ENCODE data around the gene RAB24.
"Not testable (repeated sequence)": the region's sequence is repeated elsewhere in the genome, so short reads cannot be mapped to it uniquely, and the experiment has no call there.

Gene RAB24

GRCh38 chr5:177303121-177303924 lies at the start of gene RAB24, which contains the start of gene PRELID1:
Gene RAB24, minus strand, starts transcription at chr5:177303719. Its CDS starts 431 bp downstream, at chr5:177303288.
Gene PRELID1, plus strand, starts transcription at chr5:177303799. Its CDS starts 187 bp downstream, at chr5:177303986.
- DNase-seq (ENCODE audit: low read depth in 2 of 2): peak; percentile 70 to 75

DNA sequence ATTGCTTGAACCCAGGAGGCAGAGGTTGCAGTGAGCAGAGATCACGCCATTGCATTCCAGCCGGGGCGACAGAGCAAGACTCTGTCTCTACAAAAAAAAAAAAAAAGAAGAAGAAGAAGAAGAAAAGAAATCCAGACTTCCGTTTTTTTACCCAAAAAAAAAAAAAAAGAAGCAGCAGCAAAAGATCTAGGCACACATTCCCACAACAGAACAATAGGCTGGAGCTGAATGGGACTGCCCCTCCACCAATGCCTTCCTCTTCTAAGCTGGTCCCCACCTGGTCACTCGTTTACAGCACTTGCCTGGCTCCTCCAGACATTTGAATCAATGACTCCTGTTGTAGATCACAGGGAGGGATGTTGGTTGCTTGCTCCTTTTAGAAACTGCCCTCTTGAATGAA lies 49.6 kb upstream of the RAB24 start:
- no peak for DNase-seq (ENCODE audit: low read depth in 2 of 2)

GRCh38 chr5:177351392-177352329 lies 48.1 kb upstream of the RAB24 start, which contains the start of gene LMAN2:
Gene LMAN2, minus strand, starts transcription at chr5:177351668. Its CDS starts 21 bp downstream, at chr5:177351647.
- DNase-seq (ENCODE audit: low read depth in 2 of 2): peak; percentile 80 to 81

DNA sequence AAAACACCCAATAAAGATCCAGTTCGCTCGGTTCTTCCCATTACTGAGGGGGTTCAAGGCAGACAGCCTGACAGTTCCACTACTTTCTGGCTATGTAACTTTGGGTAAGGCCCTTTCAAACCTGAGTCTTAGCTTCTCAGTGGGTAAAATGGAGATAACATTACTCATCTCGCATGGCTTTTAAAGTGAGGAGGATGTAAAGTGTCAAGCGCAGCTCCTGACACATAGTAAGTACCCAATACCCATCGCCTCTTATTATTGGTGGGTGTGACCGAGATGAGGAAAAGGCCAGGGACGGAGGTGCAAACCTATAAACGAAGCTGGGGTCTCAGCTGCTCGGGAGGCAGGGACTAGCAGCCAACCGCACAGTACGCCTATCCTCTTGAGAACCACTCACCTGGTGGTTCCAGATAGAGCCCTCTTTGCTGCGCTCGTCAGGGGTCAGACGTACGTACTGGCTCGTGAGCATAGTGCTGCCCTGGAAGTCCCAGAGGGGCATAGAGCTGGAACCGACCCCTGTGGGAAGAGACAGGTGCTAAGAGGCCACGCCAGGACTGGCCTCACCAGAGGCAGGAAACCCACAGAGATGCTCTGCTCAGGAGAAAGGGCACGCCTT lies 47.4 kb upstream of the RAB24 start:
- no peak for DNase-seq (ENCODE audit: low read depth in 2 of 2)

DNA sequence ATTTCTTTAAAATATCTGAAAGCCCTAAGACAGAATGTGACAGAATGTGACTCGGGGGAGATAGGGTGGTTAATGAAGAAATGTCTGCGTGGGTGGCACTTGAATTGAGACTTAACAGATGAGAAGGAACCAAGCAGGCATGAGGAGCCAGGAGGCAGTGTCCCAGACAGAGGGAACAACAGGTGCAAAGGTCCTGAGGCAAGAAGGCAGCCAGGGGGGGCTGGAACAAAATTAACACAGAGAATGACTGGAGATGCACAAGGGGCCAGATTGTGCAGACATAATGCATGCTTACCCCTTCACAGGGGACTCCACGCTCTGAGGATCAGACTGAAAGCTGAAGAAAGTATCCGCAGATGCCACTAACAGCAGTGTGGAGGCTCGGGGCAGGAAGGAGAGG lies 46.2 kb upstream of the RAB24 start:
- DNase-seq (ENCODE audit: low read depth in 2 of 2): no peak

DNA sequence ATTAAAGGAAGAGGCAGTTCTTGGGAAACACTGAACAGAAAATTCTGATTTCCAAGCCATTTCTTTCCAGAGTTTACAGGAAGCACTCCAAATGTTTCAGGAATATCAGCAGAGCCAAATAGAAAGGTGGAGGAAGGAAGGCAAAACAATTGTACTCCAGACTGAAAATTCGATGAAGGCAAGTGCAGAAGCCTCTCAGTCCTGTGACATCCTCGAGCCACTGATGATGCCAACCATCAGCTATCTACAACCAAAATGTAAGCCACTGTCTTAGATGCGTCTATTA lies 45.8 kb upstream of the RAB24 start:
- DNase-seq (ENCODE audit: low read depth in 2 of 2): no peak

GRCh38 chr5:177347699-177348098 lies 44.2 kb upstream of the RAB24 start:
- no peak for DNase-seq (ENCODE audit: low read depth in 2 of 2)

- no peak for DNase-seq (ENCODE audit: low read depth in 2 of 2)
These were observed 43.3 kb upstream of the RAB24 start for GRCh38 chr5:177346820-177347219.

GRCh38 chr5:177344891-177345290 lies 41.4 kb upstream of the RAB24 start:
- no peak for DNase-seq (ENCODE audit: low read depth in 2 of 2)

DNA sequence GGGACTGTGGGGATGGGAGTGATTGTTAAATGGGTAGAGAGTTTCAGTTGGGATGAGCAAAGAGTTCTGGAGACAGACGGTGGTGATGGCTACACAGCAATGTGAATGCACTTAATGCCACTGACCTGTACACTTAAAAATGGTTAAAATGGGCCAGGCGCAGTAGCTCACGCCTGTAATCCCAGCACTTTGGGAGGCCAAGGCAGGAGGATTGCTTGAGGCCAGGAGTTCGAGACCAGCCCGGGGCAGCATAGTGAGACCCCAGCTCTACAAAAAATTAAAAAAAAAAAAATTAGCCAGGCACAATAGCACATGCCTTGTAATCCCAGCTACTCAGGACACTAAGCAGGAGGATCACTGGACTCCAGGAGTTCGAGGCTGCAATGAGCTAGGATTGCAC lies 40.3 kb upstream of the RAB24 start:
- no peak for DNase-seq (ENCODE audit: low read depth in 2 of 2)

DNA sequence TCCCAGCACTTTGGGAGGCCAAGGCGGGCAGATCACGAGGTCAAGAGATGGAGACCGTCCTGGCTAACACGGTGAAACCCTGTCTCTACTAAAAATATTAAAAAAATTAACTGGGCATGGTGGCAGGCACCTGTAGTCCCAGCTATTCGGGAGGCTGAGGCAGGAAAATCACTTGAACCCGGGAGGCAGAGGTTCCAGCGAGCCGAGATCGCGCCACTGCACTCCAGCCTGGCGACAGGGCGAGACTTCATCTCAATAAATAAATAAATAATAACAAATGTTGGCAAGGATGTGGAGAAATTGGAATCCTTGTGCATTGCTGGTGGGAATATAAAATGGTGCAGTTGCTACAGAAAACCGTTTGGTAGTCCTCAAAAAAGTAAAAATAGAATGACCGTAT lies 39.5 kb upstream of the RAB24 start:
- not testable (repeated sequence) for DNase-seq (ENCODE audit: low read depth in 2 of 2)

- no peak for DNase-seq (ENCODE audit: low read depth in 2 of 2)
These were observed 35.7 kb upstream of the RAB24 start for GRCh38 chr5:177339107-177339638.

- no peak for DNase-seq (ENCODE audit: low read depth in 2 of 2)
These were observed 35.0 kb upstream of the RAB24 start for GRCh38 chr5:177338251-177339106.

DNA sequence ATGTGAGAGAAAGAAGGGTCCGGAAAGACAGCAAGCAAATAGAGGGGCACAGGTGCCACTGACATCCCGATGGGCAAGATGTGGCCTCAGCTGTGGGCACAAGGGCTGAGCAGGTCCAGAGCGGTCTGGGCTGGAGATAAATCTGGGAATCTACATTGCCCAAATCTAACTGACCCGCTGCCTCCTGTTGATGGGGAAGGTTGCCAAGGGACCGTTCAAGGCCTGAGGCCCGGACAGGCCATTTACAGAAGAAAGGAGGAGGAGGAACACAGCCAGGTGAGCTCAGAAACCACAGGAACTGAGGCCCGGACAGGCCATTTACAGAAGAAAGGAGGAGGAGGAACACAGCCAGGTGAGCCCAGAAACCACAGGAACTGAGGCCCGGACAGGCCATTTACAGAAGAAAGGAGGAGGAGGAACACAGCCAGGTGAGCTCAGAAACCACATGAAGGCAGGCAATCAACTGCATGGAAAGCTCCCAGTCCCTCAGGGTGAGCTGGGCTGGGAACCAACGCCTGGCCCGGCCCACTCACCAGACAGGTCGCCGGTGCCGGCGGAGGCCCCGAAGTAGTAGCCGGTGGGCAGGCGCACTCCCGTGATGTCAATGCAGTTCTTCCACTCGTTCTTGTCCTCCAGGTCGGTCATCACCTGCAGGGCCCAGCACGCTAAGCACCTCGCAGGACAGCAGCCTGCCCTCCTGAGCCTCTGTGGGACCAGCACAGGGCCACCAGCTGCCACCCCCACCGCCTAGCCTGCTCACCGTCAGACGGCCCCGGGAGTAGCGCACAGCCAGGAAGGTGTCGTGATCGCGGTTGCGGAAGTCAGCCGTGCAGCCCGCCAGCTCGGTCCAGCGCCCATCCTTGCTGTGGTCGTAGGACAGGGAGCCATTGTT lies 33.3 kb upstream of the RAB24 start:
- no peak for DNase-seq (ENCODE audit: low read depth in 2 of 2)

- DNase-seq (ENCODE audit: low read depth in 2 of 2): no peak
These were observed 32.6 kb upstream of the RAB24 start for GRCh38 chr5:177336112-177336511.

- DNase-seq (ENCODE audit: low read depth in 2 of 2): no peak
These were observed 32.2 kb upstream of the RAB24 start for GRCh38 chr5:177335701-177336065.

DNA sequence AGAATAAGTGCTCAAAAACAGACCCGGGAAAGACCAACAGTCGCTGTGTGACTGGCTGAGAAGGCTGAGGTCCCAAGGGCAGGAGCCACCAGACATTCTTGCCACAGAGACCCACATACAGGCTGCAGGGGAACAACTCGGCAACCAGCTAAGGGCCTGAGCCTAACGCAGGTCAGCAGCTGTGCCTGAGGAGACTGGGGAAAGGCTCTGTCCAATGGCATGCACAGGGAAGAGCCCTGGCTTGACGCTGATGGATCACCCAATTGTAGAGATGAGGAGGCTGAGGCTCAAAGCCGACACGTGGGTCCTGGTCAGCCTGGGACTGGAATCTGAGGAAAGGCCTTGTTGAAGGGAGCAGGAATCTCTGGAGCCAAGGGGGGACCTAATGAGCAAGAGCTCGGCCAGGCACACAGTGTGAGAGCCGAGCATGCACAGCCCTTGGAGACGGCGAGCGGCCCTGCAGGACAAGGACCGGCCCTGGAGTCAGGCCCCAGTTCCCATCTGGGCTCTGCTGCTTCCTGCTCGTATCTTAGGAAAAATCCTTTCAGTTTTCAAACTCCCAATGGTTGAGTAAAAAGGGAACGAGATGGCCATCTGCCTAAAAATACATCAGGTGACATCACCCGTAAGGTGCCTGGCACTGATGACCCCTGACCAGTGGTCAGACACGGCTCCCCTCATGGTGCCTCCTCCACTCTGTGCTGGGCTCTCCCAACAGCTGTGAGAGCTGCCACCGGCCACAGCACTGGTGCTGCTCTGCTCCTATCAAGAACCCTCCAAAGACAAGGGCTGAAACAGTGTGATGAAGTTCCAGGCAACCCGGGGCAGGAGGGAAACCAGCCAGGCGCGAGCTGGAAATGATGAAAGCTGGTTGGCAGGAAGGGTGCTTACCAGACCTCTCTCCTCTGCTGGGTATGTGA lies 31.5 kb upstream of the RAB24 start:
- DNase-seq (ENCODE audit: low read depth in 2 of 2): no peak

DNA sequence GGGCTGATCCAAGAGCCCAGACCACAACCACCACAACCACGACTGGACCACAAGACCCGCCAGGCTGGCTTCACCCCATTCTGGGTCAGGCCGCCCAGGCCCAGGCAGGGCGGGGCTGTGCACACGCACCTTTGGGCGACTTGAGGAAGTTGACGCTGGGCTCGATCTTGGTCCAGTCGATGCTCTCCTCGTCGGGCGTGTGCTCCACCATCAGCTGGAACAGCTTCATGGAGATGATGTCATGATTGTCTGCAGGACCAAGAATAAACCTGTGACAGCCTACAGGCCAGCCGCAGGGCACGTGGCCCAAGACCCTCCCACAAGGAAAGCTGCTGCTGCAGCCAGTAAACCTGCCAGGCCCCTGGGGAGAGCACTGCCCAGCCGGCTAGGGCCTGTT lies 30.6 kb upstream of the RAB24 start:
- DNase-seq (ENCODE audit: low read depth in 2 of 2): no peak

Data from activated CD8-positive, alpha-beta memory T cell treated with anti-CD3 and anti-CD28 coated beads for 4 hours (primary cell).